ENCODE measurements around the gene ZNF85. TPM values are rescaled to one million over a fixed set of nuclear protein-coding genes. Genes with fewer than 3 reads are reported as not detected.

ZNF85 gene
- 3.4 and 3.9 TPM in 2 replicates for total RNA-seq

GRCh38 chr19:20923077-20923871 lies at the start of gene ZNF85:
Gene ZNF85 (plus strand): TSS chr19:20923251. CDS start chr19:20923401, 150 bp downstream.

Other genes with a start within 250 kb of the ZNF85 start
- gene ZNF66, start 146.9 kb upstream of the ZNF85 start, total RNA-seq, result 1.4 and 1.5 TPM in 2 replicates
- gene ZNF430, start 97.4 kb downstream of the ZNF85 start, total RNA-seq, result 6.8 and 7.0 TPM in 2 replicates
- gene ZNF714, start 159.0 kb downstream of the ZNF85 start, total RNA-seq, result 1.7 and 4.8 TPM in 2 replicates
- 5.7 and 7.7 TPM in 2 replicates for gene ZNF431, start 218.8 kb downstream of the ZNF85 start, total RNA-seq